HG02759 (cell line): ENCODE measurements around the gene ABCA13.

ENCODE experiments used
- ATAC-seq: cut with Tn5 transposase; IDR thresholded peaks from one replicate; pipeline ENCODE4 v1.9.1; 2021; ENCODE audit warnings: mild to moderate bottlenecking, moderate library complexity; ENCODE audit not compliant: unreplicated experiment

The ABCA13 gene

GRCh38 chr7:48242846-48243245 lies 71.6 kb downstream of the ABCA13 start:
- no peak for ATAC-seq

- ATAC-seq = no peak
These were observed 73.6 kb downstream of the ABCA13 start for GRCh38 chr7:48244864-48245271.

GRCh38 chr7:48245751-48246472 lies 74.7 kb downstream of the ABCA13 start:
- peak; percentile 84 for ATAC-seq

GRCh38 chr7:48249166-48249565 lies 77.9 kb downstream of the ABCA13 start:
- ATAC-seq = no peak

GRCh38 chr7:48250441-48250951 lies 79.2 kb downstream of the ABCA13 start:
- no peak for ATAC-seq

- ATAC-seq = peak; percentile 89
These were observed 80.5 kb downstream of the ABCA13 start for GRCh38 chr7:48251766-48252165.

- ATAC-seq = no peak
These were observed 81.7 kb downstream of the ABCA13 start for GRCh38 chr7:48252995-48253394.

GRCh38 chr7:48255046-48255445 lies 83.8 kb downstream of the ABCA13 start:
- ATAC-seq = peak; percentile 49

- ATAC-seq = no peak
These were observed 88.4 kb downstream of the ABCA13 start for GRCh38 chr7:48259463-48260280.

- no peak for ATAC-seq
These were observed 90.4 kb downstream of the ABCA13 start for GRCh38 chr7:48261696-48262095.

- no peak for ATAC-seq
These were observed 91.5 kb downstream of the ABCA13 start for GRCh38 chr7:48262606-48263310.

- ATAC-seq = no peak
These were observed 92.0 kb downstream of the ABCA13 start for GRCh38 chr7:48263311-48263650.

GRCh38 chr7:48269066-48269465 lies 97.8 kb downstream of the ABCA13 start:
- ATAC-seq = no peak

GRCh38 chr7:48274662-48275061 lies 103.4 kb downstream of the ABCA13 start:
- ATAC-seq = no peak

- ATAC-seq = no peak
These were observed 108.2 kb downstream of the ABCA13 start for GRCh38 chr7:48279420-48279819.

GRCh38 chr7:48280100-48280499 lies 108.8 kb downstream of the ABCA13 start:
- no peak for ATAC-seq

GRCh38 chr7:48285373-48285772 lies 114.1 kb downstream of the ABCA13 start:
- no peak for ATAC-seq

- ATAC-seq = no peak
These were observed 115.6 kb downstream of the ABCA13 start for GRCh38 chr7:48286836-48287235.

- no peak for ATAC-seq
These were observed 118.4 kb downstream of the ABCA13 start for GRCh38 chr7:48289656-48290055.

GRCh38 chr7:48292949-48293348 lies 121.7 kb downstream of the ABCA13 start:
- no peak for ATAC-seq

- ATAC-seq = no peak
These were observed 124.2 kb downstream of the ABCA13 start for GRCh38 chr7:48295296-48295971.
